Smooth muscle cell of the brain vasculature (primary cell): ENCODE results near the gene FAM83G.
"Not testable (repeated sequence)": the region's sequence is repeated elsewhere in the genome, so short reads cannot be mapped to it uniquely, and the experiment has no call there.

Source experiments
- DNase-seq: peaks from one replicate; pipeline ENCODE4 v3.0.0-alpha.2; 2012; ENCODE audit warnings: low read depth, low spot score

FAM83G gene

GRCh38 chr17:18951941-18952842, 52.4 kb downstream of the FAM83G start, which contains the start of gene SLC5A10:
Gene SLC5A10 (plus strand): TSS chr17:18952165. CDS start chr17:18952206, 41 bp downstream.
- no peak for DNase-seq

- no peak for DNase-seq
These were observed 53.3 kb downstream of the FAM83G start for GRCh38 chr17:18950944-18951905.

- DNase-seq: no peak
These were observed 54.2 kb downstream of the FAM83G start for GRCh38 chr17:18950346-18950745.

- DNase-seq: no peak
These were observed 55.0 kb downstream of the FAM83G start for GRCh38 chr17:18949566-18949965.

GRCh38 chr17:18948476-18949006, 56.0 kb downstream of the FAM83G start:
- DNase-seq: no peak

- DNase-seq: no peak
These were observed 56.7 kb downstream of the FAM83G start for GRCh38 chr17:18947866-18948265.

- DNase-seq: no peak
These were observed 58.0 kb downstream of the FAM83G start for GRCh38 chr17:18946536-18946935.

GRCh38 chr17:18944646-18945045, 59.9 kb downstream of the FAM83G start:
- DNase-seq: no peak

GRCh38 chr17:18938692-18939023, 65.9 kb downstream of the FAM83G start:
- no peak for DNase-seq

- no peak for DNase-seq
These were observed 66.4 kb downstream of the FAM83G start for GRCh38 chr17:18937981-18938691.

- no peak for DNase-seq
These were observed 71.2 kb downstream of the FAM83G start for GRCh38 chr17:18933102-18934058.

- no peak for DNase-seq
These were observed 72.1 kb downstream of the FAM83G start for GRCh38 chr17:18932360-18933055.

- no peak for DNase-seq
These were observed 75.9 kb downstream of the FAM83G start for GRCh38 chr17:18928628-18929125.

GRCh38 chr17:18925187-18925586, 79.4 kb downstream of the FAM83G start:
- no peak for DNase-seq

GRCh38 chr17:18922596-18922995, 82.0 kb downstream of the FAM83G start:
- DNase-seq: not testable (repeated sequence)

GRCh38 chr17:18921912-18922451, 82.6 kb downstream of the FAM83G start:
- DNase-seq: no peak

- no peak for DNase-seq
These were observed 83.1 kb downstream of the FAM83G start for GRCh38 chr17:18921485-18921884.

GRCh38 chr17:18920911-18921441, 83.6 kb downstream of the FAM83G start:
- DNase-seq: no peak

- DNase-seq: no peak
These were observed 84.6 kb downstream of the FAM83G start for GRCh38 chr17:18919963-18920362.
